Measurements from ENCODE around the gene CD1D.

- TF ChIP-seq POLR2A (IDR thresholded peaks at IDR 0.05; ENCODE audit: low read length) = no peak
- TF ChIP-seq GATA1 (IDR thresholded peaks at IDR 0.05; ENCODE audit: low read depth, low read length) = no peak
Observed at GRCh38 chr1:158140764-158141192, 39.9 kb upstream of the CD1D start.
